SJSA1 (cell line): ENCODE data around the gene CHI3L2. TPM values are rescaled to one million over a fixed set of nuclear protein-coding genes. Genes with fewer than 3 reads are reported as not detected.

Source experiments
- DNase-seq, 2 experiments: peaks; one replicate each; pipeline ENCODE4 v3.0.0-alpha.2; 2015 to 2020; ENCODE audit warnings: low spot score in 2 of 2, low read depth in 1 of 2
- H3K27ac ChIP-seq: fragments of 250-450 bp; sonication (Bioruptor Pico); 2 replicates; pipeline ENCODE4 v1.5.1; 2020; ENCODE audit warnings: mild to moderate bottlenecking, moderate library complexity
- H3K27me3 ChIP-seq: fragments of 250-450 bp; sonication (Bioruptor Pico); replicated peaks from 2 replicates; pipeline ENCODE4 v1.5.1; 2020; ENCODE audit warnings: mild to moderate bottlenecking, moderate library complexity
- H3K36me3 ChIP-seq: fragments of 250-450 bp; sonication (Bioruptor Pico); 2 replicates; pipeline ENCODE4 v1.5.1; 2020; ENCODE audit warnings: mild to moderate bottlenecking
- H3K4me1 ChIP-seq: fragments of 250-450 bp; sonication (Bioruptor Pico); replicated peaks from 2 replicates; pipeline ENCODE4 v1.6.1; 2021; ENCODE audit warnings: mild to moderate bottlenecking
- H3K4me3 ChIP-seq: fragments of 250-450 bp; sonication (Bioruptor Pico); 2 replicates; pipeline ENCODE4 v1.5.1; 2020; ENCODE audit warnings: mild to moderate bottlenecking
- H3K9me3 ChIP-seq: fragments of 250-450 bp; sonication (Bioruptor Pico); replicated peaks from 2 replicates; pipeline ENCODE4 v1.5.1; 2020; ENCODE audit warnings: mild to moderate bottlenecking
- total RNA-seq: library from RNA; depleted of rRNA; stranded (reverse); fragments of >200 nt; shearing (Covaris generic); gene quantifications from 2 replicates; pipeline ENCODE4 v1.2.3, GENCODE V29; 2014; rRNA removed

The CHI3L2 gene
- total RNA-seq: not detected in 2 replicates

DNA sequence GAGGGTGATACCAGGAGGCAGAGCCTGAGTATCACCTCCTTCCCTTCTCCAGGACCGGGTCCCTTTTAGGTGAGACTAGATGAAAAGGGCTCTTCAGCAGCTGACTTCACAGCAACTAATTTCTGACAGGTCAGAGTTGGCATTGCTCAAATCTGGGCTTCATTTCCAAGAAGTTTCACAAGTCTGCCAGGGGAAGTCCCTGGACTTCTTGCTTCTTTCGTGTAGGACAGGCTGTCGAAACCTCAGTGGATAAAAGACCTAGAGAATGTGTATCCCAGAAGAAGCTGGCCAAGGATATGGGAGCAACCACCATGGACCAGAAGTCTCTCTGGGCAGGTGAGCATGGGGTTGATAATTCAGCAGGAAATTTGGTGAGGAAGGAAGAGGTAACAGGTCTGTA, at the start of gene CHI3L2:
Gene CHI3L2, plus strand, starts transcription at position 280 of the 400 bp plus-strand sequence. Its CDS starts 17 bp downstream, at position 297.
- no peaks in the 10 kb centered on the region for H3K36me3 ChIP-seq
- no peaks in the 10 kb centered on the region for H3K9me3 ChIP-seq
- H3K27me3 ChIP-seq: no peaks in the 10 kb centered on the region
- H3K4me1 ChIP-seq: no peaks in the 10 kb centered on the region
- no peak for DNase-seq
- H3K27ac ChIP-seq: no peak within 1 kb of the TSS
- no peak within 1 kb of the TSS for H3K4me3 ChIP-seq

GRCh38 chr1:111179968-111180533, 47.5 kb upstream of the CHI3L2 start:
- DNase-seq: no peak
- no peaks in the 10 kb centered on the region for H3K9me3 ChIP-seq
- H3K4me1 ChIP-seq: no peaks in the 10 kb centered on the region
- peaks cover 20% of the 10 kb centered on the region; the same call in 1 of the 2 replicates for H3K36me3 ChIP-seq
- no peaks in the 10 kb centered on the region for H3K27me3 ChIP-seq
- H3K27ac ChIP-seq: no peak overlapping the region
- H3K4me3 ChIP-seq: no peak overlapping the region

GRCh38 chr1:111182052-111182451, 45.5 kb upstream of the CHI3L2 start:
- DNase-seq: no peak
- Histone ChIP-seq H3K27me3 (no peaks in the 10 kb centered on the region), H3K4me3 (no peak overlapping the region), H3K27ac (no peak overlapping the region), H3K36me3 (peaks cover 28% of the 10 kb centered on the region), H3K4me1 (no peaks in the 10 kb centered on the region), H3K9me3 (no peaks in the 10 kb centered on the region)

- no peaks in the 10 kb centered on the region for H3K27me3 ChIP-seq
- no peak overlapping the region for H3K27ac ChIP-seq
- H3K4me3 ChIP-seq: no peak overlapping the region
- DNase-seq: no peak
- no peaks in the 10 kb centered on the region for H3K4me1 ChIP-seq
- H3K36me3 ChIP-seq: peaks cover 31% of the 10 kb centered on the region
- H3K9me3 ChIP-seq: no peaks in the 10 kb centered on the region
Observed at GRCh38 chr1:111183308-111184069, 44.0 kb upstream of the CHI3L2 start.

DNA sequence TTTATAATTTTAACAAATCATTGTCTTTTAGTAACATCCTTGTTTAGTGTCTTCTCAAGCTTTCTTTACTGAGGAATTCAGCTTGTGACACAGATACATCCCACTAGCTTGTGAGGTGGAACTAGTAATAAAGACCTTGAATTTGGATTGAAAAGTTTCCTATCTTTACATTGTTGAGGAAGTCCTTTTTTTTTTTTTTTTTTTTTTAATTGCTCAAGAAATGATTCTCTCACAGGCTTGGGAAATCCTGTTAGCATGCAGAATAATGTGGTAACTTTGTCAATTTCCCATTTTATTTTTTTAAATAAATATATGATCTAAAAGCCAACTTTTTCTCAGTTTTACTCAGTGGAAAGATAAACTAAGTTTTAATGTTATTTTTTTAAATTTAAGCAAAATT, 42.9 kb upstream of the CHI3L2 start:
- no peaks in the 10 kb centered on the region for H3K9me3 ChIP-seq
- H3K4me3 ChIP-seq: no peak overlapping the region
- no peaks in the 10 kb centered on the region for H3K27me3 ChIP-seq
- H3K36me3 ChIP-seq: peaks cover 31% of the 10 kb centered on the region
- H3K27ac ChIP-seq: no peak overlapping the region
- DNase-seq: no peak
- H3K4me1 ChIP-seq: no peaks in the 10 kb centered on the region

- Histone ChIP-seq H3K9me3 (no peaks in the 10 kb centered on the region), H3K36me3 (peaks cover 11% of the 10 kb centered on the region), H3K27ac (no peak overlapping the region), H3K27me3 (no peaks in the 10 kb centered on the region), H3K4me1 (no peaks in the 10 kb centered on the region), H3K4me3 (no peak overlapping the region)
- no peak for DNase-seq
Observed at GRCh38 chr1:111190931-111191451, 36.5 kb upstream of the CHI3L2 start.

- H3K9me3 ChIP-seq: no peaks in the 10 kb centered on the region
- no peaks in the 10 kb centered on the region for H3K4me1 ChIP-seq
- H3K27ac ChIP-seq: no peak overlapping the region
- H3K36me3 ChIP-seq: peaks cover 8% of the 10 kb centered on the region
- DNase-seq: no peak
- no peak overlapping the region for H3K4me3 ChIP-seq
- no peaks in the 10 kb centered on the region for H3K27me3 ChIP-seq
Observed at GRCh38 chr1:111191496-111191895, 36.0 kb upstream of the CHI3L2 start.

GRCh38 chr1:111192074-111192473, 35.4 kb upstream of the CHI3L2 start:
- H3K27ac ChIP-seq: no peak overlapping the region

GRCh38 chr1:111192658-111193519, 34.6 kb upstream of the CHI3L2 start:
- H3K27ac ChIP-seq: no peak overlapping the region

More at GRCh38 chr1:111192074-111192473, 35.4 kb upstream of the CHI3L2 start:
- H3K36me3 ChIP-seq: peaks cover 2% of the 10 kb centered on the region
- H3K9me3 ChIP-seq: no peaks in the 10 kb centered on the region
- no peak for DNase-seq
- H3K4me1 ChIP-seq: no peaks in the 10 kb centered on the region
- no peaks in the 10 kb centered on the region for H3K27me3 ChIP-seq
- no peak overlapping the region for H3K4me3 ChIP-seq

DNA sequence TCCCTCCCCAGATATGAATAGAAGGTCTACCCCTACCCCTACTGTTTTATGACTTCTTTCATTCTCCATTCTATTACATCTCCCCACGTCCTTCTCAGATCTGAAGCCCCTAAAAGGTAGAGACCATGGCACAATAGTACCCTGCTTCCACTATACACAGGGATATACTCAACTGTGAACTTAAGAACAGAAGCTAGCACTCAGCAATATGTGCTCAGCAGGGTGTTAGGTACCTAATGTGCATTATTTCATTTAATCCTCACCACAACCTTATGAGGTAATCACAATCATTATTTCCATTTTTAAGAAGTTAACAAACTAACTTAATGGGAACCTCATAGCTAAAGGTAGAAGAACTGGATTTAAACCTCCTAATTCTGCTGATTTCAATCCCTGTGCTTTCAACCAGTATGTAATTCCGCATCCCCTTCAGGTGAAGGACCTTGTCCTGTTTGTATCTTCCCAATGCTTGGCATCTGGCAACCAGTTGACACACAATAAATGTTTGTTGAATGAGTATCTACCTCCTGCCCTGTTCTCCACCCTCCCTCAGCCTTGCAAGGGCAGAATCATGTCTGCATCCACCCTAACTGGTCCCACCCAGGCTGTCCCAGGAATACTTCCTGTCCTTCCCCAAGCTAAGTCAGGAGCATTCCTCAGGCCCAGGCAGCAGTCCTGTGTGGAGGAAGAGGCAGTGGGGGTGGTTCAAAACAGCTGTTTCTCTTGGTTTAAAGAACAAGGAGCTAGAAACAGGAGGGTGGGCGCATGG, 33.6 kb upstream of the CHI3L2 start:
- H3K4me1 ChIP-seq: no peaks in the 10 kb centered on the region
- peaks cover 5% of the 10 kb centered on the region; the same call in 1 of the 2 replicates for H3K27me3 ChIP-seq
- no peaks in the 10 kb centered on the region for H3K36me3 ChIP-seq
- no peak for DNase-seq
- no peak overlapping the region for H3K4me3 ChIP-seq
- H3K9me3 ChIP-seq: no peaks in the 10 kb centered on the region
- H3K27ac ChIP-seq: no peak overlapping the region

More at GRCh38 chr1:111192658-111193519, 34.6 kb upstream of the CHI3L2 start:
- no peaks in the 10 kb centered on the region for H3K36me3 ChIP-seq
- H3K9me3 ChIP-seq: no peaks in the 10 kb centered on the region
- H3K4me3 ChIP-seq: no peak overlapping the region
- H3K4me1 ChIP-seq: no peaks in the 10 kb centered on the region
- peaks cover 4% of the 10 kb centered on the region; the same call in 1 of the 2 replicates for H3K27me3 ChIP-seq
- DNase-seq: no peak

GRCh38 chr1:111195002-111195684, 32.4 kb upstream of the CHI3L2 start:
- no peaks in the 10 kb centered on the region for H3K4me1 ChIP-seq
- no peak overlapping the region for H3K4me3 ChIP-seq
- H3K27ac ChIP-seq: no peak overlapping the region
- H3K9me3 ChIP-seq: no peaks in the 10 kb centered on the region
- H3K36me3 ChIP-seq: no peaks in the 10 kb centered on the region
- no peak for DNase-seq
- H3K27me3 ChIP-seq: peaks cover 5% of the 10 kb centered on the region; the same call in 1 of the 2 replicates

GRCh38 chr1:111196213-111196612, 31.3 kb upstream of the CHI3L2 start:
- peaks cover 5% of the 10 kb centered on the region; the same call in 1 of the 2 replicates for H3K27me3 ChIP-seq
- no peaks in the 10 kb centered on the region for H3K36me3 ChIP-seq
- H3K4me3 ChIP-seq: no peak overlapping the region
- H3K9me3 ChIP-seq: no peaks in the 10 kb centered on the region
- H3K4me1 ChIP-seq: no peaks in the 10 kb centered on the region
- H3K27ac ChIP-seq: no peak overlapping the region
- no peak for DNase-seq
